SU-DHL-6 (cell line): ENCODE results near the gene PRICKLE1.

Experiments
- CTCF ChIP-seq: fragments of 200-600 bp; sonication (generic); IDR thresholded peaks from one replicate; pipeline ENCODE4 v1.5.1; 2017; ENCODE audit warnings: antibody characterized with exemption, mild to moderate bottlenecking, low read length, moderate library complexity; ENCODE audit not compliant: insufficient read depth, poor library complexity, severe bottlenecking
- EZH2phosphoT487 ChIP-seq: fragments of 200-600 bp; sonication (generic), shearing (Covaris generic); conservative IDR thresholded peaks from 2 replicates; pipeline ENCODE4 v1.6.1; 2018; ENCODE audit warnings: mild to moderate bottlenecking, antibody characterized with exemption, low read length, moderate library complexity, mixed read lengths

DNA sequence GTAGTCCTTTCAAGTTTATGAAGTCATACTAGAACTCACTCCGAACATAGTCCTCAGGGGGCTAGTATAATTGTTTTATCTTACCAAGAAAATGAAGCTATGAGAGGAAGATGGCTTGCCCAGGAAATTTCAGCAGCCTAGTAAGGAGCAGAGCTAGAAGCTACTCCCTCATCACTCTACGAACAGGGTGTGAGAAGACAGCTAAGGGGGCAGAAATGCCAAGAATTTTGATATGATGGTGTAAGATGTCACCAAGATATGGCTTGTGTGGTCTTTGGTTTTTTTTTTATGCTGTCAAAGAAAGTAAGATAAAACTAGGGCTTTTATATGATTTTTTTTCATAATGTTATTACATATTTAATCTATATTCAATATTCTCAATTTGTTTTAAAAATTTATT is 47.6 kb downstream of the PRICKLE1 start:
- no peak for TF ChIP-seq CTCF
- TF ChIP-seq EZH2phosphoT487 = no peak
